ENCODE results near the gene TKTL1.

The TKTL1 gene

DNA sequence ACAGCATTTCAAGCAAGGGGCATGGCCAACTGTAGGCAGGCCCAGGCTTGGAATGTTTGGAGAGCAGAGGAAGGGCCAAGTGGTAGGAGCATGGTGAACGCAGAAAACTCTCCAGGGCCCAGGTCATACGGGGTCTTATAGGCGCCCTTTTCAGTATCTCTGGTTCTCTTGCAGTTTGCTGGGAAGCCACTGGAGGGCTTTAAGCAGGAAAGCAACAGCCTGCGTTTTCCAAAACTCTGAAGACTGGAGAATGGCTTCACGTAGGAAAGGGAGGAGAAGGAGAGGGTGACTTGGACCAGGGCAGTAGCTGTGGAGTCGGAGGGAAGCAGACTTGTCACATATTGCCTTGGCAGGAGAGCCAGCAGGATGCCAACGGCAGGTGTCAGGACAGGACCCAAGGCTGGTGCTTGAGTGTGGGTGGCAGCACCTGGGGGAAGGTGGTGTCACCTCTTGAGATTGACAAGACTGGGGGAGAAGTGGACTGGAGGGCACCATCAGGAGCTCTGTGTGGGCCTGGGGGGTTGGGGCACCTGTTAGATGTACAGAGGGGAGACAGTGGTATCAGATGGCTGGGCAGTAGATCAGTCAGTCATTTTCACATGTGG lies 21.9 kb downstream of the TKTL1 start:
- no peak overlapping the region for H3K9ac ChIP-seq (ENCODE audit: low read depth, low read length)
- no peaks in the 10 kb centered on the region for H3K9me3 ChIP-seq (ENCODE audit: insufficient read depth, low read length, severe bottlenecking)
- H3K4me2 ChIP-seq (ENCODE audit: insufficient read depth, low read length), result no peak overlapping the region
- TF ChIP-seq, protein P1, sequence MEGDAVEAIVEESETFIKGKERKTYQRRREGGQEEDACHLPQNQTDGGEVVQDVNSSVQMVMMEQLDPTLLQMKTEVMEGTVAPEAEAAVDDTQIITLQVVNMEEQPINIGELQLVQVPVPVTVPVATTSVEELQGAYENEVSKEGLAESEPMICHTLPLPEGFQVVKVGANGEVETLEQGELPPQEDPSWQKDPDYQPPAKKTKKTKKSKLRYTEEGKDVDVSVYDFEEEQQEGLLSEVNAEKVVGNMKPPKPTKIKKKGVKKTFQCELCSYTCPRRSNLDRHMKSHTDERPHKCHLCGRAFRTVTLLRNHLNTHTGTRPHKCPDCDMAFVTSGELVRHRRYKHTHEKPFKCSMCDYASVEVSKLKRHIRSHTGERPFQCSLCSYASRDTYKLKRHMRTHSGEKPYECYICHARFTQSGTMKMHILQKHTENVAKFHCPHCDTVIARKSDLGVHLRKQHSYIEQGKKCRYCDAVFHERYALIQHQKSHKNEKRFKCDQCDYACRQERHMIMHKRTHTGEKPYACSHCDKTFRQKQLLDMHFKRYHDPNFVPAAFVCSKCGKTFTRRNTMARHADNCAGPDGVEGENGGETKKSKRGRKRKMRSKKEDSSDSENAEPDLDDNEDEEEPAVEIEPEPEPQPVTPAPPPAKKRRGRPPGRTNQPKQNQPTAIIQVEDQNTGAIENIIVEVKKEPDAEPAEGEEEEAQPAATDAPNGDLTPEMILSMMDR (IDR thresholded peaks at IDR 0.05; ENCODE audit: borderline replicate concordance, extremely low read depth, low read length, poor library complexity, severe bottlenecking), result peak; percentile 47
- no peak for TF ChIP-seq EZH2 (IDR thresholded peaks at IDR 0.05; ENCODE audit: borderline replicate concordance, low read depth, low read length, severe bottlenecking)
- DNase-seq (peak; percentile 9), ATAC-seq (ENCODE audit: insufficient read depth, low read depth) (peak; percentile 50; the same call in 2 of the 3 replicates)
- no peak overlapping the region for H3K27ac ChIP-seq (ENCODE audit: low read length)
- H4K20me1 ChIP-seq (ENCODE audit: insufficient read depth, low read length), result no peaks in the 10 kb centered on the region
- no peaks in the 10 kb centered on the region for H3K79me2 ChIP-seq (ENCODE audit: insufficient read depth, low read length)
- no peaks in the 10 kb centered on the region for H3K36me3 ChIP-seq (ENCODE audit: insufficient read depth, low read length)
- H2AFZ ChIP-seq (ENCODE audit: low read depth, low read length), result no peak overlapping the region
- H3K27me3 ChIP-seq (ENCODE audit: insufficient read depth, low read length, poor library complexity), result no peaks in the 10 kb centered on the region
- H3K4me1 ChIP-seq (ENCODE audit: insufficient read depth, low read length), result no peaks in the 10 kb centered on the region
- H3K4me3 ChIP-seq (ENCODE audit: low read depth in 1 of 2, low read length in 2 of 2), result no peak overlapping the region

DNA sequence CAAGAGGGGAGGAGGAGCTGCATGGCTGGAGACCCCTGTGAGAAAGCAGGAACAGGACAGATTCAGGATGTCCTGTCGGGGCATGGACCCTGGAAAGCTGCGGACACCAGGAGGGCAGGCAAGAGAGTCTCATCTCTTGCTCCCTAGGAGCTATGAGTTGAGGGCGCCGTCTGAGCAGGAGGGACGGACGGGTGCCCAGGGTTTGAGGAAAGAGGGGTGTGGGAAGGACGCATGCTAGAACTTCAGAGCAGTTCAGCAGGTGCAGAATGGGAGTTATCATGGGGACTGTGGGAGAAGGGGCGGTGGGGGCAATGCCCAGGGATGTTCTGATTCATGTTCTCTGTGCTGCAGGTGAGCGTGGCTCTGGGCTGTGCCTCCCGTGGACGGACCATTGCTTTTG lies 24.8 kb downstream of the TKTL1 start:
- ATAC-seq (ENCODE audit: insufficient read depth, low read depth) (no peak), DNase-seq (no peak)
- TF ChIP-seq, protein P1 (IDR thresholded peaks at IDR 0.05; ENCODE audit: borderline replicate concordance, extremely low read depth, low read length, poor library complexity, severe bottlenecking), result no peak
- TF ChIP-seq EZH2 (IDR thresholded peaks at IDR 0.05; ENCODE audit: borderline replicate concordance, low read depth, low read length, severe bottlenecking), result no peak
- Histone ChIP-seq H3K27ac (ENCODE audit: low read length) (no peak overlapping the region), H3K4me3 (ENCODE audit: low read depth in 1 of 2, low read length in 2 of 2) (no peak overlapping the region), H4K20me1 (ENCODE audit: insufficient read depth, low read length) (no peaks in the 10 kb centered on the region), H3K4me2 (ENCODE audit: insufficient read depth, low read length) (no peak overlapping the region), H3K9me3 (ENCODE audit: insufficient read depth, low read length, severe bottlenecking) (no peaks in the 10 kb centered on the region), H3K27me3 (ENCODE audit: insufficient read depth, low read length, poor library complexity) (no peaks in the 10 kb centered on the region), H3K9ac (ENCODE audit: low read depth, low read length) (no peak overlapping the region), H3K36me3 (ENCODE audit: insufficient read depth, low read length) (no peaks in the 10 kb centered on the region), H3K4me1 (ENCODE audit: insufficient read depth, low read length) (no peaks in the 10 kb centered on the region), H2AFZ (ENCODE audit: low read depth, low read length) (no peak overlapping the region), H3K79me2 (ENCODE audit: insufficient read depth, low read length) (no peaks in the 10 kb centered on the region)

DNA sequence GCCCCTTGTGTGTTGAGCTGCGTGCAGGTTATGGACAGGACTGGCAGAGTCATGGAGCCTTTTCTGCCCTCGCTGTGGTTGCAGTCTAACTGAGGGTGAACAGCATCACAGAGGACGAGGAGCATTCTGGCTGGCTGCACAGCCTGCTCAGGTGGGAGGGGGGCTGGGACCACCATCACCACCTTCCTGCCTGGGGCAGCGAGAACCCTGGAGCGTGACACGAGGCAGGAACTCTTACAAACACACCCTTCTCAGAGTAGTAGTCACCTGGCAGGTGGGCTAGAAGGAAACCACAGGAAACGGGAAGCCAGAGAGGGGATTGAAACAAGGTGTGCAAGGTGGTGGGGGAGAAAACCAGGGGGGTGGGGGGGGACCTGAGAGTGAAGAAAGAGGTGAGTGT lies 25.6 kb downstream of the TKTL1 start:
- Histone ChIP-seq H3K36me3 (ENCODE audit: insufficient read depth, low read length) (no peaks in the 10 kb centered on the region), H4K20me1 (ENCODE audit: insufficient read depth, low read length) (no peaks in the 10 kb centered on the region), H3K4me2 (ENCODE audit: insufficient read depth, low read length) (no peak overlapping the region), H3K27me3 (ENCODE audit: insufficient read depth, low read length, poor library complexity) (no peaks in the 10 kb centered on the region), H3K4me3 (ENCODE audit: low read depth in 1 of 2, low read length in 2 of 2) (no peak overlapping the region), H3K79me2 (ENCODE audit: insufficient read depth, low read length) (no peaks in the 10 kb centered on the region), H3K9ac (ENCODE audit: low read depth, low read length) (no peak overlapping the region), H3K9me3 (ENCODE audit: insufficient read depth, low read length, severe bottlenecking) (no peaks in the 10 kb centered on the region), H3K27ac (ENCODE audit: low read length) (no peak overlapping the region), H2AFZ (ENCODE audit: low read depth, low read length) (no peak overlapping the region), H3K4me1 (ENCODE audit: insufficient read depth, low read length) (no peaks in the 10 kb centered on the region)
- ATAC-seq (ENCODE audit: insufficient read depth, low read depth), result no peak
- no peak for DNase-seq
- no peak for TF ChIP-seq EZH2 (IDR thresholded peaks at IDR 0.05; ENCODE audit: borderline replicate concordance, low read depth, low read length, severe bottlenecking)
- TF ChIP-seq, protein P1 (IDR thresholded peaks at IDR 0.05; ENCODE audit: borderline replicate concordance, extremely low read depth, low read length, poor library complexity, severe bottlenecking), result no peak

Data from DND-41 (cell line).